BLaER1 treated with 17β-estradiol and CSF1 and Interleukin-3, amounts not matched to agents 10 nM and 100 nM (cell line): ENCODE data around the gene CLASP2.
"Not testable (repeated sequence)": the region's sequence is repeated elsewhere in the genome, so short reads cannot be mapped to it uniquely, and the experiment has no call there.

ENCODE experiments used
- H3K27ac ChIP-seq, 11 experiments: shearing (Covaris generic); formaldehyde crosslinking; 2 replicates each; pipeline ENCODE4 v1.8.1; 2022
- H3K27me3 ChIP-seq, 11 experiments: shearing (Covaris generic); formaldehyde crosslinking; 2 replicates each; pipeline ENCODE4 v1.8.1; 2022
- H3K36me3 ChIP-seq, 11 experiments: shearing (Covaris generic); formaldehyde crosslinking; 2 replicates each; pipeline ENCODE4 v1.8.1; 2022
- H3K4me1 ChIP-seq, 10 experiments: shearing (Covaris generic); formaldehyde crosslinking; 2 replicates each; pipeline ENCODE4 v1.8.1; 2022
- H3K4me2 ChIP-seq, 11 experiments: shearing (Covaris generic); formaldehyde crosslinking; 2 replicates each; pipeline ENCODE4 v1.8.1; 2022
- H3K4me3 ChIP-seq, 10 experiments: shearing (Covaris generic); formaldehyde crosslinking; 2 replicates each; pipeline ENCODE4 v1.8.1; 2022
- H3K9ac ChIP-seq, 11 experiments: shearing (Covaris generic); formaldehyde crosslinking; 2 replicates each; pipeline ENCODE4 v1.8.1; 2022
- H3K9me3 ChIP-seq, 11 experiments: shearing (Covaris generic); formaldehyde crosslinking; replicated peaks in 1 of 11; 2 replicates each; pipeline ENCODE4 v1.8.1; 2022
- H4K20me1 ChIP-seq, 11 experiments: shearing (Covaris generic); formaldehyde crosslinking; 2 replicates each; pipeline ENCODE4 v1.8.1; 2022
- Cebpa-rat ChIP-seq, 11 experiments: shearing (Covaris generic); IDR thresholded peaks; 2 replicates each; pipeline ENCODE4 v1.8.1; 2022

Gene CLASP2

DNA sequence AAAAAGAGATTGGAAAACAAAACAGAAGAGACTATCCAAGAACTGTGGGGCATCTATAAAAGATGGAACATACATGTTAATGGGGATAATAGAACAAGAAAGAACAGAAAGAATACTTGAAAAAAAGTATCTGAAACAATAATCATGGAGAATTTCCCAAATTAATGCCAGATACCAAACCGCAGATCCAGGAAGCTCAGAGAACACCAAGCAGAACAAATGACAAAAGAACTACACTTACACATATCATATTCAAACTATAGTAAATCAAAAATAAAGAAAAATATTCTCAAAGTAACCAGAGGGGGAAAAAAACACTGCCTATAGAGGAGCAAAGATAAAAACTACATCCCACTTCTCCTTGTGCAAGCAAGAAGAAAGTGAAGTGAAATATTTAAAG lies 40.0 kb downstream of the CLASP2 start:
- H3K4me3 ChIP-seq, result no peak overlapping the region
- H3K9me3 ChIP-seq, result peaks cover 12 to 30% (median 26%) of the 10 kb centered on the region in 11 experiments; a peak in 21 of 22 replicates
- H3K4me2 ChIP-seq, result no peak overlapping the region
- H4K20me1 ChIP-seq, result no peaks in the 10 kb centered on the region
- H3K4me1 ChIP-seq, result peaks cover 0 to 3% (median 0%) of the 10 kb centered on the region in 10 experiments; a peak in 1 of 20 replicates
- H3K36me3 ChIP-seq, result peaks cover 34 to 55% (median 50%) of the 10 kb centered on the region in 11 experiments
- H3K27me3 ChIP-seq, result no peaks in the 10 kb centered on the region
- no peak overlapping the region for H3K9ac ChIP-seq
- no peak overlapping the region for H3K27ac ChIP-seq
- TF ChIP-seq Cebpa-rat (IDR thresholded peaks at IDR 0.05), result no peak

DNA sequence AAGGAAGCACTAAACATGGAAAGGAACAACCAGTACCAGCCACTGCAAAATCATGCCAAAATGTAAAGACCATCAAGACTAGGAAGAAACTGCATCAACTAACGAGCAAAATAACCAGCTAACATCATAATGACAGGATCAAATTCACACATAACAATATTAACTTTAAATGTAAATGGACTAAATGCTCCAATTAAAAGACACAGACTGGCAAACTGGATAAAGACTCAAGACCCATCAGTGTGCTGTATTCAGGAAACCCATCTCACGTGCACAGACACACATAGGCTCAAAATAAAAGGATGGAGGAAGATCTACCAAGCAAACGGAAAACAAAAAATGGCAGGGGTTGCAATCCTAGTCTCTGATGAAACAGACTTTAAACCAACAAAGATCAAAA lies 44.6 kb downstream of the CLASP2 start:
- not testable (repeated sequence) for H4K20me1 ChIP-seq, H3K4me2 ChIP-seq, H3K9ac ChIP-seq, H3K4me1 ChIP-seq, H3K4me3 ChIP-seq, H3K27ac ChIP-seq, H3K27me3 ChIP-seq
- peaks cover 24 to 38% (median 30%) of the 10 kb centered on the region in 11 experiments for H3K36me3 ChIP-seq
- peaks cover 8 to 10% (median 8%) of the 10 kb centered on the region in 11 experiments; a peak in 20 of 22 replicates for H3K9me3 ChIP-seq

DNA sequence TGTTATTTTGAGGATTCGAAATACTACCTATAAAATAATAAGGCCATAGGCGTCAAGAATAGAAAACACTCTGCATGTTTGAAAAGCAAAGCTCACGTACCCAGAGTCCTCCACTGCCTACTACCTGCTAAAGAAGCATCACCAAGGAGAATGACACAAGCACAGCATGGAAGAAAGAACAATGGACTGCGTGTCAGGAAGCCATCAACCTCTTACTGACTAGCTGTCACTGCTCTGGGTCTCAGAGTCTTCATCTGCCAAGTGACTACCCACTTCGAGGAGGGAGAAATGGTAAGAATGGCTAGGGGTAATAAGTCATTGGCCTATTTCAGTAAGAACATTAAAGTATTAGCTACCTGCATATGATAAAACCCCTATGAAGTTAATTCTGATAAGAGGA lies 49.4 kb downstream of the CLASP2 start:
- Histone ChIP-seq H3K27ac (no peak overlapping the region), H3K4me1 (peaks cover 0 to 25% (median 7%) of the 10 kb centered on the region in 10 experiments; a peak in 11 of 20 replicates), H3K9me3 (no peaks in the 10 kb centered on the region), H3K27me3 (no peaks in the 10 kb centered on the region), H3K9ac (no peak overlapping the region), H3K4me3 (no peak overlapping the region), H3K36me3 (peaks cover 18 to 45% (median 37%) of the 10 kb centered on the region in 11 experiments), H3K4me2 (no peak overlapping the region), H4K20me1 (no peaks in the 10 kb centered on the region)
- no peak for TF ChIP-seq Cebpa-rat (IDR thresholded peaks at IDR 0.05)

DNA sequence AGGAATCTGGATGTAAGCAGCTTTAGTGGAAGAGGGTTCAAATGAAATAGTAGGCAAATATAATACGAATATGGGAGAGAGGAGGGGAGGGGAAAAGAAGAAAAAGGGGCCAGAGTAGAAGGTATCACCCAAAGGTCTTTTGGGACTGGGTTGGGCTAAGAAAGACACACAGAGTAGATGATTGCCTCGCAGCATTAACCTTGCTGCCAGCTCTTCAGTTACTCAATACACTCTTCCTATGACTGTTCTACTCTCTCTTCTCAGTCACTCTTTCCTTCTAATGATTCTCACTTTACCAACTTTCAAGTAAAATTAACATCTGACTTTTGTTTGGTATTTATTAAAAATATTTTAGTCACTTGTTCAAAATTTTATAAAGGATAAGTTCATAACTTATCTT lies 52.8 kb downstream of the CLASP2 start:
- Histone ChIP-seq H3K36me3 (peaks cover 6 to 47% (median 25%) of the 10 kb centered on the region in 11 experiments; a peak in 21 of 22 replicates), H3K9ac (no peak overlapping the region), H3K27ac (peak overlapping the region in 5 of 11 experiments; percentile 47 to 80 (median 70); a peak in 8 of 22 replicates), H4K20me1 (no peaks in the 10 kb centered on the region), H3K4me1 (peaks cover 3 to 48% (median 11%) of the 10 kb centered on the region in 10 experiments; a peak in 19 of 20 replicates), H3K4me2 (peak overlapping the region in 4 of 11 experiments; percentile 72 to 83 (median 76); a peak in 9 of 22 replicates), H3K4me3 (no peak overlapping the region), H3K27me3 (no peaks in the 10 kb centered on the region), H3K9me3 (no peaks in the 10 kb centered on the region)
- TF ChIP-seq Cebpa-rat (IDR thresholded peaks at IDR 0.05), result no peak

DNA sequence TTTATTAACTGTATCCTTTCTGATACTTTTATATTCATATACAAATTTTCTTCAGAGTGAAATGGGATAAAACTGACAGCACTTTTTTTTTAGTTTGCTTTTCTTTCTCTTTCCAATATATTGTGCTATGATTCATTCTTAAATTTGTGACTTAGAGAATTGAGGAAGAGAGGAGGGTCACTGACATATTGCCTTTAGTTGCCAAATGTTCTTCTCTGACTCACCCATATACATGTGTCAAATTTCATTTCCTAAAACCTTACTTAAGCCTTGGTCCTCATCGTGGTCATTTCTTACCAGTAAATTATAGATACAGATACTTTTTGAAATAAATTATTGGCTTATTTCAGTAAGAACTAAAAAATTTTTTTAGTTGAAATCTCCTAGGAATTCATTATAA lies 53.9 kb downstream of the CLASP2 start:
- H4K20me1 ChIP-seq, result no peaks in the 10 kb centered on the region
- peaks cover 4 to 42% (median 23%) of the 10 kb centered on the region in 11 experiments; a peak in 16 of 22 replicates for H3K36me3 ChIP-seq
- peaks cover 14 to 55% (median 21%) of the 10 kb centered on the region in 10 experiments for H3K4me1 ChIP-seq
- H3K9me3 ChIP-seq, result no peaks in the 10 kb centered on the region
- H3K9ac ChIP-seq, result peak overlapping the region in 1 of 11 experiments; percentile 56; a peak in 1 of 22 replicates
- no peak overlapping the region for H3K4me3 ChIP-seq
- H3K27ac ChIP-seq, result peak overlapping the region in 5 of 11 experiments; percentile 47 to 80 (median 70); a peak in 8 of 22 replicates
- peak overlapping the region in 5 of 11 experiments; percentile 23 to 83 (median 73); a peak in 6 of 22 replicates for H3K4me2 ChIP-seq
- TF ChIP-seq Cebpa-rat (IDR thresholded peaks at IDR 0.05), result 0 out of 22 replicates have a peak, but pooled peaks of 1 of the 11 experiments have one; percentile 42
- H3K27me3 ChIP-seq, result no peaks in the 10 kb centered on the region

DNA sequence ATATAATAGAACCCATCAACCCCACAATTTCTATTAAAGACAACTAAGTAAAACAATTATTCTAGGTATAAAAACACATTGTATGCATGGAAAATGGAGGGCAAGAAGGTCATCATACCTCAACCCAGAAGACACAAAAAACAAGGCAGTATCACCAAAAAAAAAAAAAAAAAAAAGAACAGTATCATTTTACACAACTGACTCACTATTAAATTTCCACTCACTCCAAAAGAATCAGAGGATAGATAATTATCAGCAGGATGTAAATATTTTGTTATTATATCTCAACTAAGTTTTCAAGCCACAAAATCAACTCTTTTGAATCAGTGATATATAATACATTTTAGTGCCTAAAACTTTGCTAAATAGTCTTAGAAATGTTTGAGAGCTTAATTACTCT lies 55.0 kb downstream of the CLASP2 start:
- TF ChIP-seq Cebpa-rat (IDR thresholded peaks at IDR 0.05), result no peak
- H3K4me3 ChIP-seq, result no peak overlapping the region
- no peaks in the 10 kb centered on the region for H3K9me3 ChIP-seq

DNA sequence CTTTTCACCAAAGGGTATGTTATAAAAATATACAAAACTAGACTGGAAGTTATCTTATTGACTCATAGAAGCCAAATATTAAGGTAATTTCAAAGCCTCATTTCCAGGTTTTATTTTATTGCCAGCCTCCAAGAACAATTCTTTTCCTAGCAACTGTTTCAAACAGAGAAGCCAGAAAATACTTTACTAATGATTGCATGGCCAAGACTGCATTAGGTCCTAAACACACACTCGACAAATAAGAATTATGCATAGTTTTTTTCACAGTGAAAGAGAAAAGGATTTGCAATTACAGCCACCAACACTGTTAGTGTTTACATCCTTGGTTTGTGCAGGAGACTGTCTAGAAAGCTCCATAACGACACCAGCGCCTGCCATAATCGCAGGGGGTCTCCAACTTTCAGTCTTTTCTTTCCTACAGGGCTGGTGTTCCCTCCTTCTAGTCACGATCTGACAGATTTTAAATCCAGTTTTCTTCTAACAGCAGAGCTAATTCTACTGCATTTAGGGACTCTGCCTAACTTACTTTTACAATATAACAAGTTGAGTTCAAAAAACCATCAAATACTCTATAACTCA lies 58.1 kb downstream of the CLASP2 start:
- peak overlapping the region; percentile 41 to 59 (median 52); a peak in 18 of 20 replicates for H3K4me3 ChIP-seq
- H4K20me1 ChIP-seq, result peaks cover 0 to 6% (median 0%) of the 10 kb centered on the region in 11 experiments; a peak in 2 of 22 replicates
- peak overlapping the region; percentile 37 to 85 (median 73); a peak in 19 of 22 replicates for H3K27ac ChIP-seq
- no peaks in the 10 kb centered on the region for H3K9me3 ChIP-seq
- peak overlapping the region; percentile 67 to 88 (median 83) for H3K4me2 ChIP-seq
- H3K36me3 ChIP-seq, result peaks cover 0 to 21% (median 4%) of the 10 kb centered on the region in 11 experiments; a peak in 4 of 22 replicates
- H3K4me1 ChIP-seq, result peaks cover 27 to 54% (median 34%) of the 10 kb centered on the region in 10 experiments
- TF ChIP-seq Cebpa-rat (IDR thresholded peaks at IDR 0.05), result no peak
- H3K9ac ChIP-seq, result peak overlapping the region; percentile 58 to 75 (median 71); a peak in 21 of 22 replicates
- H3K27me3 ChIP-seq, result no peaks in the 10 kb centered on the region

More for the DNA sequence above, 55.0 kb downstream of the CLASP2 start:
- Histone ChIP-seq H3K27me3 (no peaks in the 10 kb centered on the region), H4K20me1 (no peaks in the 10 kb centered on the region), H3K36me3 (peaks cover 0 to 34% (median 15%) of the 10 kb centered on the region in 11 experiments; a peak in 14 of 22 replicates), H3K9ac (no peak overlapping the region), H3K27ac (no peak overlapping the region; a peak in 1 of 22 replicates), H3K4me2 (peak overlapping the region in 1 of 11 experiments; percentile 72; a peak in 2 of 22 replicates), H3K4me1 (peaks cover 22 to 62% (median 32%) of the 10 kb centered on the region in 10 experiments)

DNA sequence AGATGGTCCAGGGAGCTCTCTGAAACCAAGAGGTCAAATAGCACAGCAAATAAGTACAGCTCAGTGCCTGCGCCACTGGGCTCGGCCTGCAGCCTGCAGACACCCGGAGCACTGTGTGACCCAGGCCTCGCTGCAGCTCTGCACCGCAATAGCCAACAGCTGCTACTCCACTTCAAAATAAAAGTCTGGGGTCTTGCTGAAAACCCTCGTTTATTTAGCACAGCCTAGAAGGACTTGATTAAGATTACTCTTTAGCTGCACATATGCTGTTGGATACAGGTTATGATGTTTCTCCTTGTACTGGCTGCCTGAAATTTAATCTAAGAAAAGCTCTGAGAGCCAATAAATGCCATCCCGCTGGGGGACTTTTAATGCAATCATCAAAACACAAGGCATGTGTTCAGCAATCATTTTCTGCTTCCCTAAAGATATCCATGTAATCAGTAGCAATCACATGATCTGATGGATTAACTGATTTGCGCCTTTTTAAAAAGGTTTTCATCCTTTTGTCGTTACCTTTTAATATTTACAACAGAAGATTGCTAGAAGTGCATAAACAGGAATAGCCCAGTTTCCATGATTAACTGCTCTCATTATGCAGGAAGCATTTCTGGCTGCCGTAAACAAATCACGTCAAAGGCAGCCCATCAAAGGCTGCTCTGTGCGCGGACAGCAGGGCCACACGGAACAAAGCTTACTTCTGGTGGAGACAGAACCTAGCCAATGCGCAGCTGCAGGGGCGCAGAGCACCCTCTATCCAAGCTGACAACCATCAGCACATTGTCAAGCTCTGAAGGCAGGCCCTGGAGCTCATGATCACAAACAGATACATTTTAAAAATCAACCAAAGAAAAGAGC lies 58.8 kb downstream of the CLASP2 start:
- no peaks in the 10 kb centered on the region for H3K27me3 ChIP-seq
- peaks cover 23 to 47% (median 31%) of the 10 kb centered on the region in 10 experiments for H3K4me1 ChIP-seq
- peak overlapping the region; percentile 67 to 88 (median 83) for H3K4me2 ChIP-seq
- H4K20me1 ChIP-seq, result peaks cover 0 to 7% (median 0%) of the 10 kb centered on the region in 11 experiments; a peak in 2 of 22 replicates
- H3K27ac ChIP-seq, result peak overlapping the region; percentile 37 to 85 (median 73); a peak in 21 of 22 replicates
- peak overlapping the region; percentile 41 to 59 (median 52) for H3K4me3 ChIP-seq
- H3K36me3 ChIP-seq, result peaks cover 0 to 21% (median 4%) of the 10 kb centered on the region in 11 experiments; a peak in 4 of 22 replicates
- TF ChIP-seq Cebpa-rat (IDR thresholded peaks at IDR 0.05), result no peak
- H3K9ac ChIP-seq, result peak overlapping the region; percentile 58 to 75 (median 71); a peak in 21 of 22 replicates
- no peaks in the 10 kb centered on the region for H3K9me3 ChIP-seq
